Tibial artery (tissue), 4 donors: ENCODE results near the gene CD180.

Experiments
- DNase-seq, 2 donors: peaks; one replicate each; pipeline ENCODE4 v3.0.0-alpha.2; 2019
- H3K27ac ChIP-seq, 2 donors: fragments of 200-600 bp; sonication (generic) in 1 of 2; 1 replicate in 1 of 2; 2 replicates in 1 of 2; pipeline ENCODE4 v1.5.1; 2018 to 2019; ENCODE audit warnings: mild to moderate bottlenecking in 1 of 2
- H3K27me3 ChIP-seq, 2 donors: fragments of 200-600 bp; sonication (generic) in 1 of 2; one replicate each; pipeline versions ENCODE4 v1.5.1 to v1.6.0; 2016 to 2019
- H3K36me3 ChIP-seq, 3 donors: fragments of 200-600 bp; sonication (generic) in 2 of 3; one replicate each; pipeline ENCODE4 v1.5.1; 2016 to 2019; ENCODE audit warnings: mild to moderate bottlenecking in 2 of 3
- H3K4me1 ChIP-seq, 4 donors: fragments of 200-600 bp; sonication (generic) in 2 of 4; 1 replicate in 3 of 4; 2 replicates in 1 of 4; pipeline ENCODE4 v1.5.1; 2016 to 2019
- H3K4me3 ChIP-seq, 2 donors: fragments of 200-600 bp; sonication (generic) in 1 of 2; 1 replicate in 1 of 2; 2 replicates in 1 of 2; pipeline ENCODE4 v1.5.1; 2018 to 2019; ENCODE audit warnings: mild to moderate bottlenecking in 2 of 2
- H3K9me3 ChIP-seq, 3 donors: fragments of 200-600 bp; sonication (generic) in 1 of 3; one replicate each; pipeline ENCODE4 v1.5.1; 2016 to 2019
- intact Hi-C: fragments of 100-400 bp; cut with DNase I; formaldehyde crosslinking; loops from one replicate; pipeline ENCODE4 v1.15.0; 2023; ENCODE audit warnings: low total_unique reads
- TF ChIP-seq, protein P1 (sequence below), 2 experiments: fragments of 200-600 bp in 1 of 2; fragments of 450-650 bp in 1 of 2; IDR thresholded peaks; one replicate each; pipeline ENCODE4 v1.5.1; 2017 to 2019; ENCODE audit warnings: antibody characterized with exemption in 2 of 2, mild to moderate bottlenecking in 1 of 2, moderate library complexity in 1 of 2

Gene CD180

DNA sequence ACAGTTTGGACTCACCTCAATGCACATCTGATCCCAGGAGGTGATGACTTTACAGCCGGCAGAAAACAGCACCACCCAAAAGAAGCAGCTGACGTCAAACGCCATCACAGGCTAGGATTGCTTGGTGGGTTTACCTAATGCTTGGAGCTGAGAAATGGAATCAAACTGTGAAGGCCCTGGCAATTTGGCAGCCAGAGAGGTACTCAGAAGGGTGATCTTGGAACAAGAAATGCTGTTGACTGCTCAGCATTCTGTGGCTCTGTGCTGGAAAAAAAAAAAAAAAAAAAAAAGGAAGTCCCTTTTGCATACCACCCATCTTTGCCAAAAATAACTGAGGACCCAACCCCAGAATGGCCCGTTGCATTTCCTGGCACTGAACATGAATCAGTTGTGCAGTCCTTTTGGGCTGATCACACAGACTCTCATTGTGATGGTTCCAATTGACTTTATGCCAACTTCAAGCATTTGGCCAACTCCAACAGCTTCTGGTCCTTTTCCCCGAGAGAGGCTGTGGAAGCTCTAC lies at the start of gene CD180:
TSS of gene CD180 (minus strand) at position 263 of the 523 bp plus-strand sequence. CDS start at position 105, 158 bp downstream.
- Histone ChIP-seq H3K27me3 (no peaks in the 10 kb centered on the region), H3K36me3 (no peaks in the 10 kb centered on the region), H3K27ac (no peak within 1 kb of the TSS), H3K4me3 (no peak within 1 kb of the TSS), H3K4me1 (peaks cover 0 to 11% (median 5%) of the 10 kb centered on the region in 4 donors), H3K9me3 (no peaks in the 10 kb centered on the region)
- no peak for DNase-seq
- TF ChIP-seq, protein P1, sequence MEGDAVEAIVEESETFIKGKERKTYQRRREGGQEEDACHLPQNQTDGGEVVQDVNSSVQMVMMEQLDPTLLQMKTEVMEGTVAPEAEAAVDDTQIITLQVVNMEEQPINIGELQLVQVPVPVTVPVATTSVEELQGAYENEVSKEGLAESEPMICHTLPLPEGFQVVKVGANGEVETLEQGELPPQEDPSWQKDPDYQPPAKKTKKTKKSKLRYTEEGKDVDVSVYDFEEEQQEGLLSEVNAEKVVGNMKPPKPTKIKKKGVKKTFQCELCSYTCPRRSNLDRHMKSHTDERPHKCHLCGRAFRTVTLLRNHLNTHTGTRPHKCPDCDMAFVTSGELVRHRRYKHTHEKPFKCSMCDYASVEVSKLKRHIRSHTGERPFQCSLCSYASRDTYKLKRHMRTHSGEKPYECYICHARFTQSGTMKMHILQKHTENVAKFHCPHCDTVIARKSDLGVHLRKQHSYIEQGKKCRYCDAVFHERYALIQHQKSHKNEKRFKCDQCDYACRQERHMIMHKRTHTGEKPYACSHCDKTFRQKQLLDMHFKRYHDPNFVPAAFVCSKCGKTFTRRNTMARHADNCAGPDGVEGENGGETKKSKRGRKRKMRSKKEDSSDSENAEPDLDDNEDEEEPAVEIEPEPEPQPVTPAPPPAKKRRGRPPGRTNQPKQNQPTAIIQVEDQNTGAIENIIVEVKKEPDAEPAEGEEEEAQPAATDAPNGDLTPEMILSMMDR (IDR thresholded peaks at IDR 0.05): no peak
- intact Hi-C loops: no loop called here

- no peaks in the 10 kb centered on the region for H3K9me3 ChIP-seq
- no peaks in the 10 kb centered on the region for H3K36me3 ChIP-seq
- TF ChIP-seq, protein P1 (IDR thresholded peaks at IDR 0.05): peak; percentile 73 to 86
- peaks cover 0 to 42% (median 28%) of the 10 kb centered on the region in 4 donors for H3K4me1 ChIP-seq
- DNase-seq: no peak
- H3K27ac ChIP-seq: peak overlapping the region; percentile 73 to 75
- H3K27me3 ChIP-seq: no peaks in the 10 kb centered on the region
- intact Hi-C loops: loop anchor here (5.0 to 10.0 kb wide), 2 partner anchors 59 to 1006 kb away; no protein-coding TSS in a partner anchor
- no peak overlapping the region for H3K4me3 ChIP-seq
Observed at GRCh38 chr5:67246108-67246507, 49.5 kb upstream of the CD180 start.

- Histone ChIP-seq H3K4me3 (no peak overlapping the region), H3K27ac (peak overlapping the region in 1 of 2 donors; percentile 73), H3K9me3 (no peaks in the 10 kb centered on the region), H3K36me3 (no peaks in the 10 kb centered on the region), H3K4me1 (peaks cover 0 to 42% (median 28%) of the 10 kb centered on the region in 4 donors), H3K27me3 (no peaks in the 10 kb centered on the region)
- intact Hi-C loops: loop anchor here (5.0 to 10.0 kb wide), 2 partner anchors 59 to 1007 kb away; no protein-coding TSS in a partner anchor
- no peak for DNase-seq
- TF ChIP-seq, protein P1 (IDR thresholded peaks at IDR 0.05): no peak
Observed at GRCh38 chr5:67245259-67245846, 48.8 kb upstream of the CD180 start.

DNA sequence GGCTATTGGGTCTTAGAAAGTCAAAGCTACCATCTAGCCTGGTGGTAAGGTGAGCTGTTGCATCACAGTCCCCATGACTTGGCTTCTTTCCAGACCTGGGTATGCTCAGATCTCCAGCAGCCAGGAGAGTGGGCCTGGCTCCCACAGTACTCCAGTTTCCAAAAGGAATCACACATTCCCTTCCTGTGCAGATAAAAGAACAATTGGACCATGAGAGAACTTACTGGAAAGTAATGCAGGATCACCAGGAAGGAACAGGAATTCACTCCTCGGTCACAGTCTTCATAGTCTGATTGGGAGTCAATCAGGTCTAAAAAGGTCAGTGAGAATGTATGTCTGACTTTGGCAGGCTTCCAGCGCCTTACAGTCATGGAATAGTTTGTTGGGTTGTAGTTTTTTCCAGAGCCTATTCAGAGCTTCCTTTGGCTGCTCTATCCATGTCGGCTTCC lies 47.8 kb upstream of the CD180 start:
- H3K27ac ChIP-seq: no peak overlapping the region
- H3K36me3 ChIP-seq: no peaks in the 10 kb centered on the region
- DNase-seq: no peak
- intact Hi-C loops: loop anchor here (10.0 kb wide), 1 partner anchor 60 kb away; no protein-coding TSS in a partner anchor
- TF ChIP-seq, protein P1 (IDR thresholded peaks at IDR 0.05): no peak
- H3K27me3 ChIP-seq: no peaks in the 10 kb centered on the region
- no peak overlapping the region for H3K4me3 ChIP-seq
- H3K4me1 ChIP-seq: peaks cover 0 to 38% (median 25%) of the 10 kb centered on the region in 4 donors
- no peaks in the 10 kb centered on the region for H3K9me3 ChIP-seq

GRCh38 chr5:67243944-67244343 lies 47.3 kb upstream of the CD180 start:
- intact Hi-C loops: loop anchor here (10.0 kb wide), 1 partner anchor 61 kb away; no protein-coding TSS in a partner anchor
- Histone ChIP-seq H3K4me1 (peaks cover 0 to 33% (median 22%) of the 10 kb centered on the region in 4 donors), H3K27me3 (no peaks in the 10 kb centered on the region), H3K27ac (no peak overlapping the region), H3K36me3 (no peaks in the 10 kb centered on the region), H3K4me3 (no peak overlapping the region), H3K9me3 (no peaks in the 10 kb centered on the region)
- no peak for DNase-seq
- TF ChIP-seq, protein P1 (IDR thresholded peaks at IDR 0.05): no peak
